HCT116 (cell line): ENCODE data around the gene PMF1. TPM values are rescaled to one million over a fixed set of nuclear protein-coding genes. Genes with fewer than 3 reads are reported as not detected.

Experiments
- ATAC-seq: fragments of 200-7000 bp; cut with Tn5 transposase; 2 replicates; pipeline ENCODE4 v1.9.1; 2020; ENCODE audit warnings: mild to moderate bottlenecking, moderate library complexity
- BruUV-seq: library from RNA; stranded (reverse); fragments of 400-500 nt; replicated peaks from 2 replicates; lab custom pipeline; 2021; lab: Mats Ljungman, UMichigan
- CTCF ChIA-PET: fragments of 300-600 bp; sonication (Branson Sonifier 250); formaldehyde crosslinking; loops from one replicate; lab custom pipeline; 2021; ENCODE audit warnings: antibody characterized with exemption; lab: Charles Lee
- POLR2A ChIA-PET: fragments of 300-600, 350-600 bp; sonication (Branson Sonifier 250); formaldehyde crosslinking; loops from one replicate; lab custom pipeline; 2021; ENCODE audit warnings: antibody characterized with exemption; lab: Charles Lee
- RAD21 ChIA-PET, 2 experiments: fragments of 300-600 bp; sonication (Branson Sonifier 250); formaldehyde crosslinking; loops; one replicate each; lab custom pipeline; 2023; ENCODE audit warnings: low total read pairs in 2 of 2; ENCODE audit not compliant: uncharacterized antibody in 2 of 2, unreplicated experiment in 2 of 2, low non-redundant PET in 1 of 2; lab: Charles Lee
- DNase-seq: peaks from one replicate; pipeline ENCODE4 v3.0.0-alpha.2; 2010; ENCODE audit warnings: low read depth, low spot score
- H2AFZ ChIP-seq: fragments of 200-600 bp; shearing (Covaris generic), sonication (generic); 2 replicates; pipeline ENCODE4 v1.6.1; 2017; ENCODE audit warnings: low read depth, mixed run types, mixed read lengths, antibody characterized with exemption, low read length; ENCODE audit not compliant: poor library complexity, severe bottlenecking
- H3K27ac ChIP-seq: 2 replicates; pipeline ENCODE4 v1.5.1; 2012; ENCODE audit warnings: low read depth, low read length
- H3K27me3 ChIP-seq: fragments of 200-600 bp; sonication (generic); 2 replicates; pipeline ENCODE4 v1.6.1; 2016; ENCODE audit warnings: mixed run types, low read length, mixed read lengths; ENCODE audit not compliant: insufficient read depth
- H3K36me3 ChIP-seq, 2 experiments: fragments of 200-500 bp in 1 of 2; fragments of 200-600 bp in 1 of 2; sonication (Bioruptor generic) in 1 of 2; sonication (generic) in 1 of 2; 2 replicates each; pipeline versions ENCODE4 v1.5.1 to v1.6.1; 2014 to 2016; ENCODE audit warnings: low read length in 2 of 2, inconsistent platforms in 1 of 2, mixed read lengths in 1 of 2, mixed run types in 1 of 2; ENCODE audit not compliant: insufficient read depth in 2 of 2, control insufficient read depth in 1 of 2
- H3K4me1 ChIP-seq, 2 experiments: fragments of 200-600 bp in 1 of 2; sonication (generic) in 1 of 2; 2 replicates each; pipeline versions ENCODE4 v1.5.1 to v1.6.1; 2012 to 2017; ENCODE audit warnings: low read length in 2 of 2, inconsistent platforms in 1 of 2, mild to moderate bottlenecking in 1 of 2, mixed read lengths in 1 of 2, mixed run types in 1 of 2, moderate library complexity in 1 of 2; ENCODE audit not compliant: insufficient read depth in 2 of 2, control insufficient read depth in 1 of 2
- H3K4me2 ChIP-seq: fragments of 200-600 bp; sonication (generic); 2 replicates; pipeline ENCODE4 v1.6.1; 2017; ENCODE audit warnings: mixed run types, low read length, mixed read lengths
- H3K4me3 ChIP-seq, 2 experiments: fragments of 200-600 bp in 1 of 2; sonication (generic) in 1 of 2; replicated peaks in 1 of 2; 2 replicates each; pipeline ENCODE4 v1.5.1; 2011 to 2016; ENCODE audit warnings: low read length in 2 of 2, control low read depth in 1 of 2, low read depth in 1 of 2, mild to moderate bottlenecking in 1 of 2, mixed read lengths in 1 of 2, mixed run types in 1 of 2
- H3K79me2 ChIP-seq: fragments of 200-600 bp; sonication (generic); 2 replicates; pipeline ENCODE4 v1.6.1; 2017; ENCODE audit warnings: mild to moderate bottlenecking, mixed run types, low read length, moderate library complexity, mixed read lengths; ENCODE audit not compliant: insufficient read depth
- H3K9ac ChIP-seq: fragments of 200-600 bp; sonication (generic); 2 replicates; pipeline ENCODE4 v1.6.1; 2016; ENCODE audit warnings: low read length, mixed read lengths
- H3K9me2 ChIP-seq: fragments of 200-600 bp; sonication (generic), shearing (Covaris generic); 2 replicates; pipeline ENCODE4 v1.6.1; 2017; ENCODE audit warnings: mixed run types, mild to moderate bottlenecking, moderate library complexity; ENCODE audit not compliant: insufficient read depth
- H3K9me3 ChIP-seq, 2 experiments: fragments of 200-500 bp in 1 of 2; fragments of 200-600 bp in 1 of 2; sonication (Bioruptor generic) in 1 of 2; sonication (generic) in 1 of 2; 2 replicates each; pipeline ENCODE4 v1.6.1; 2014 to 2017; ENCODE audit warnings: low read length in 2 of 2, mixed read lengths in 2 of 2, inconsistent platforms in 1 of 2, low read depth in 1 of 2, mild to moderate bottlenecking in 1 of 2, mixed run types in 1 of 2, moderate library complexity in 1 of 2; ENCODE audit not compliant: control insufficient read depth in 1 of 2, insufficient read depth in 1 of 2
- H4K20me1 ChIP-seq: fragments of 200-600 bp; sonication (generic), shearing (Covaris generic); 2 replicates; pipeline ENCODE4 v1.6.1; 2017; ENCODE audit warnings: mixed run types, mild to moderate bottlenecking, moderate library complexity; ENCODE audit not compliant: insufficient read depth
- EGR1 ChIP-seq: IDR thresholded peaks from 2 replicates; pipeline ENCODE4 v1.6.1; 2012; ENCODE audit warnings: low read depth
- EZH2 ChIP-seq: fragments of 200-600 bp; sonication (generic); IDR thresholded peaks from 2 replicates; pipeline ENCODE4 v1.6.1; 2017; ENCODE audit warnings: antibody characterized with exemption, mixed run types
- JUND ChIP-seq: IDR thresholded peaks from 2 replicates; pipeline ENCODE4 v1.6.1; 2012
- MAX ChIP-seq: IDR thresholded peaks from 2 replicates; pipeline ENCODE4 v1.6.1; 2012
- POLR2AphosphoS5 ChIP-seq: IDR thresholded peaks from 2 replicates; pipeline ENCODE4 v1.6.1; 2011; ENCODE audit warnings: mild to moderate bottlenecking, low read depth, low read length, moderate library complexity
- REST ChIP-seq: IDR thresholded peaks from 2 replicates; pipeline ENCODE4 v1.6.1; 2012; ENCODE audit warnings: low read depth
- SRF ChIP-seq: IDR thresholded peaks from 2 replicates; pipeline ENCODE4 v1.6.1; 2012; ENCODE audit warnings: low read depth
- TCF7L2 ChIP-seq: IDR thresholded peaks from 2 replicates; pipeline ENCODE4 v1.7.0; 2011; ENCODE audit warnings: borderline replicate concordance, inconsistent platforms; ENCODE audit not compliant: insufficient read depth, insufficient read length; ENCODE audit errors: extremely low read depth
- ZBTB33 ChIP-seq: IDR thresholded peaks from 2 replicates; pipeline ENCODE4 v1.6.1; 2011; ENCODE audit warnings: mild to moderate bottlenecking, low read length, moderate library complexity; ENCODE audit not compliant: insufficient replicate concordance; ENCODE audit errors: extremely low read depth
- ZFX ChIP-seq: fragments of 450-650 bp; IDR thresholded peaks from 2 replicates; pipeline ENCODE4 v1.6.1; 2017
- intact Hi-C: fragments of 100-400 bp; cut with micrococcal nuclease; formaldehyde crosslinking; loops from 2 replicates; pipeline ENCODE4 v1.10.0; 2022
- total RNA-seq: library from RNA; stranded (reverse); gene quantifications from one replicate; pipeline ENCODE4 v1.2.1, GENCODE V29; 2021; ENCODE audit not compliant: unreplicated experiment

The PMF1 gene
- total RNA-seq, 1 experiment from 2014 or later: 52.6 TPM

GRCh38 chr1:156191292-156191964 lies 21.4 kb upstream of the PMF1 start:
- RAD21 ChIA-PET: no interaction called here
- Histone ChIP-seq H3K27me3 (no peaks in the 10 kb centered on the region), H3K9me3 (no peaks in the 10 kb centered on the region), H3K9me2 (no peaks in the 10 kb centered on the region), H3K4me2 (no peak overlapping the region), H3K27ac (no peak overlapping the region), H3K36me3 (no peaks in the 10 kb centered on the region), H3K4me3 (no peak overlapping the region), H3K79me2 (peaks cover 23% of the 10 kb centered on the region), H4K20me1 (no peaks in the 10 kb centered on the region), H3K9ac (no peak overlapping the region), H2AFZ (no peak overlapping the region), H3K4me1 (peaks cover 8 to 14% of the 10 kb centered on the region in 2 experiments)
- ATAC-seq: no peak
- no TSS peak for BruUV-seq
- intact Hi-C loops: no loop called here
- CTCF ChIA-PET: no interaction called here
- POLR2A ChIA-PET: no interaction called here
- DNase-seq: no peak
- TF ChIP-seq ZFX (no peak), EZH2 (no peak), JUND (no peak), ZBTB33 (no peak), TCF7L2 (no peak), SRF (no peak), MAX (no peak), POLR2AphosphoS5 (no peak), REST (no peak), EGR1 (no peak)
